ENCODE measurements around the gene LRRD1.
A peak's percentile ranks its signal among the peaks of the same experiment; 100 is the strongest.
"Not testable (repeated sequence)": the region's sequence is repeated elsewhere in the genome, so short reads cannot be mapped to it uniquely, and the experiment has no call there.

The LRRD1 gene

DNA sequence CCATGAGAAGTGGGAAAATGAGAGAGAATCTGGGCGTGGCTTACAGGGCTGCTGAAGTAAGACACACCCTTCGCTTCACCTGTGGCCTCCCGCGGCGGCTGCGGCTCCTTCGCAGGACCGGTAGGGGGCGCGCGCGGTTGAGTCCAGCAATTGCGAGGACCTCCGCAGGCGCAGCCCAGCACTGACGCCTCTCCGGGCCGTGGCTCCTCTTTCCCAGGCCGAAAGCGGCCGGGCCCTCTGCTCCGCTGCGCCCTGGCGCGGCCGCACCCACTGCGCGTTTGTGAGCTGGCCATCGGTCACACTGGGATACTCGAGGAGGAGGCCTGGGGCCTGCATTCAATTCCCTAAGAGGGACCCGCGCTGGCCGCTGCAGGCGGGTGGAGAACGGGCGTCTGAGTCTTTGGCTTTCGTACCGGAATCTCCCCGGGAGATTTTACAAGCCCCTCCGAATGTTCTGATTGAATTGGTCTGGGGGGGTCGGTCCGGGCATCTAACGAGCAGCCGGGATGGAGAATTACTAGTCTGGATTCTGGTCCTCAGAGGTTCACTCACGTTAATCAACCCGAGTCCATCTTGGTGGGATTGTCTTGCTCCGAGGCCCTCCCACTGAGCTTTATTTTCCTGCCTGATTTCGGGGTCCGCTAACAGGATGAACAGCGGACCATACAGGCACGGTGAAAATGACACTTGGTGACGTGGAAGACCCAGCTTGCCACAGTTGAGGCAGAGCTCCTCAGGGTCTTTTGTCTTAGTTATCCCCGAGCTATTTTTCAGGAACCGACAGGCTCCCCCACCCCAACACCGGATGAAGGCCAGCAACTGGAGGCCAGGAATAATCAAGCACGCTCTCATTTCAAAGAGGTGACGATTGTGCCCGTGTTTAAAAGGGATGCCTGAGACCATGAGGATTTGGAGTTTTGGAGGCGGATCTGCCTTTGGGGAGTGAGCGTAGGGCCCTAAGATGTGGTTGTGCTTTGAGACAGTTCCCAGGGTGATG is at the start of gene LRRD1:
LRRD1 (minus strand) TSS at position 215 of the 997 bp plus-strand sequence. CDS start 13,940 bp downstream, outside the sequence.
- ATAC-seq (peak; percentile 100), DNase-seq (peak; percentile 95)

DNA sequence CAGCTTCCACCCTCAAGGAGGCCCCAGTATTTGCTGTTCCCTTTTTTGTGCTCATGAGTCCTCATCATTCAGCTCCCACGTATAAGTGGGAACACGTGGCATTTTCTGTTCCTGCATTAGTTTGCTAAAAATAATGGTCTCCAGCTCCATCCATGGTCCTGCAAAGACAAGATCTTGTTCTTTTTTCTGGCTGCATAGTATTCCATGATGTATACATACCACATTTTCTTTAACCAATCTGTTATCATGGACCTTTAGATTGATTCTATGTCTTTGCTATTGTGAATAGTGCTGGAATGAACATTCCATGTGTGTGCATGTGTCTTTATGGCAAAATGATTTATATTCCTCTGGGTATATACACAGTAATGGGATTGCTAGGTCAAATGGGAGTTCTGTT is 49.8 kb upstream of the LRRD1 start:
- DNase-seq (no peak), ATAC-seq (no peak)

DNA sequence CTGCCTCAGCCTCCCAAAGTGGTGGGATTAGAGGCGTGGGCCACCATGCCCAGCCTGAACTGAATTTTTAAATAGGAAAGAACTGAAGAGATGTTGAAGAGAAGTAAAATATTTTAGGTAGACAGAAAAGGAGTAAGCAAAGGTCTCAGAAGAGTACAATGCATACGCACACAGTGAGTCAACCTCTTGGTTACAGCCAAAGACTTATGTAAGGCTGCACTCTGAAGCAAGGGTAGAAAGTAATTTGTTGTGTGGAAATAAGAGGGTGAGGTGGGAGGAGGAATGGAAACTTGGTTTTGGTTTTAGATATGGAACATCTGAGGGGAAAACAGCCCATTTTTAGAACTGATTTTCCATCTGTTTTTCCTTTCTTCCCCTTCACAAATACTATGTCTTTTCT is 49.2 kb upstream of the LRRD1 start:
- ATAC-seq (peak; percentile 92), DNase-seq (no peak)

DNA sequence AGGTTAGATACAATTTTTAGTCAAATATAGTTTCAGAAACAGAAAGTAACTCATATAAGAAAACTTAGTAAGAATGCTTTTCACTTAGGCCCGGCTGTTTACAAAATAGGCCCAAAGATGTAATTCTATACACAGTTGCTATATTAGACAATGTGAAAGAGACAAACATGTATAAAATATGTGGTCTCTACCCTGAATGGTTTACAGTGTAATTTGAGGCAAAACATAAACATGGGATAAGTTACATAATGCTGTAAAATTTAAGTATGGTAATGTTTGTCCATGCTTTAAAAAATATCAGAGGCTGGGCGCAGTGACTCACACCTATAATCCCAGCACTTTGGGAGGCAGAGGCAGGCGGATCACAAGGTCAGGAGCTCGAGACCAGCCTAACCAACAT is 48.0 kb upstream of the LRRD1 start:
- ATAC-seq: no peak
- DNase-seq: no peak

DNA sequence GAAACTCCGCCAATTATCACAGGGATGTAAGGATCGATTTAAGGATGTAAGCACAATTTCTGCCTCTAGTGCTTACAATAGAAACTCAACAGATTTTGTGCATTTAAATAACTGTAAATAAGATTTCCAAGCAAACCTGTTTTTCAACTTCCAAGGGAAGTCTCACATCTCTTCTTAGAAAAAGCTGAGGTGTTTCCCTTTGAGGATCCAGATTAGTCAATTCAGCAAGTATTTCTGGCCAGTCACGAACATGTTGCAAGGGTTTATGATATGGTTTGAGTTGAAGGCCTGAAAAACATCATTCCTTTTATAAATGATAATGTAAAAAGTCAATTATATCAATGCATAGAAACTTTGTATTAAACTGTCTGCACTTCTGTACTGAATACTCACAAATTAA is 42.8 kb upstream of the LRRD1 start:
- ATAC-seq: no peak

DNA sequence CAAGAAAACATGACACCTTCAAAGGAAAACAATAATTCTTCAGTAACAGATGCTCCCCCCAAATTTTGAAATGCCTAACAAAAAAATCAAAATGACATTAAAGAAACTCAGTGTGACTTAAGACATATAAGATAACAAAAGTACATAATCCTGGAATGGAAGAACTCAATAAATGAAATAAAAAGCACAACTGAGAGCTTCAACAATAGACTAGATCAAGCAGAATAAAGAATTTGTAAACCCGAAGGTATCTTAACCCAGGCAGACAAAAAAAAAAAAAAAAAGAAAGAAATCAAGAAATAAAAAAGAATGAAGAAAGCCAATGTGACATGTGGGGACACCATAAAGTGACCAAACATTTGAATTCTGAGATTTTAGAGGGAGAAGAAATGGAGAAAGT is 27.7 kb upstream of the LRRD1 start:
- no peak for DNase-seq

More for the DNA sequence above, 42.8 kb upstream of the LRRD1 start:
- no peak for DNase-seq

DNA sequence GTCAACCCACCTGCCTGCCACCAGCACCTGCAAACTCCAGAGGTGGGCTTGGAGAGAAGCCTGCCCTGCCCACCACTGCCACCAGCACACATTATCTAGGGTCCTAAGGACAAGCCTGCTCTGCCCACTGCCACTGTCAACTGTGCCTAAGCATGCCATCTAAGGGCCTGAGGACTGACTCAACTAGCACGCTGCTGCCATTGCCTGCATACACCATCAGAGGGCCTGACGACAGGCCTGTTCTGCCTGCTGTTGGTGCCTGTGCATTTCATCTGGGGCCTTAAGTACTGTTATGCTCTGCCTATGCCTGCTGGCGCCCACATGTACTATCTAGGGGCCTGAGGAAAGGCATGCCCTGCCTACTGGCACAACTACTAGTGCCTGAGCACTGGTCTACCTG is 27.0 kb upstream of the LRRD1 start:
- DNase-seq (no peak), ATAC-seq (no peak)

More for the DNA sequence above, 27.7 kb upstream of the LRRD1 start:
- no peak for ATAC-seq

DNA sequence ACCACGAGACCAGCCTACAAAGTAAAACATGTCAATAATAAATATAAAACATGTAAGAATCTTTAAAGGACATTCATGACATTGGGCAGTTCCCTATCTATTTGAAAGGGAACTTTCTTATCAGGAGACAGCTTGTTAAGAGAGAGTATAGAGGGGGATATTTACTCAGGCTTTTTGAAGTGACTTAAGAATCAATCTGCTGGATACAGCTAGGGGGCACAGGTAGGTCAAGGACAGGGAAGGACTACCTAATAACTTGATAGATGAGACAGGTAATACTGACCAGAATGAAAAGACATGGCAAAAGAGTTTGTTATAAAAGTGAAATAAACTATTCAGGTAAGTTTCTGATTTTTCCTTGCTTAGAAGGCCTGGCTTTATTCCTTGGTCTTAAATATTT is 21.8 kb upstream of the LRRD1 start:
- ATAC-seq (no peak), DNase-seq (no peak)

DNA sequence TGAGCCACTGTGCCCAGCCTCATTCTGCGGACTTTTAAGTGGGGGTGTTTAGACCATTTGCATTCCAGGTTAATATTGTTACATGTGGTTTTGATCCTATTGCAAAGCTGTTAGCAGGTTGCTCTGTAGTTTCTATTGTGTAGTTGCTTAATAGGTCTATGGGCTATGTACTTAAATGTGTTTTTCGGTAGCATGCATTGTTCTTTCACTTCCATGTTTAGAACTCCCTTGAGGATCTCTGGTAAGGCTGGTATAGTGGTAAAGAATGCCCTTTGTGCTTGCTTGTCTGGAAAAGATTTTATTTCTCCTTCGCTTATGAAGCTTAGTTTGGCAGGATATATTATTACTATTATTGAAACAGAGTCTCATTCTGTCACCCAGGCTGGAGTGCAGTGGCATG is 13.4 kb upstream of the LRRD1 start:
- DNase-seq (no peak), ATAC-seq (no peak)

DNA sequence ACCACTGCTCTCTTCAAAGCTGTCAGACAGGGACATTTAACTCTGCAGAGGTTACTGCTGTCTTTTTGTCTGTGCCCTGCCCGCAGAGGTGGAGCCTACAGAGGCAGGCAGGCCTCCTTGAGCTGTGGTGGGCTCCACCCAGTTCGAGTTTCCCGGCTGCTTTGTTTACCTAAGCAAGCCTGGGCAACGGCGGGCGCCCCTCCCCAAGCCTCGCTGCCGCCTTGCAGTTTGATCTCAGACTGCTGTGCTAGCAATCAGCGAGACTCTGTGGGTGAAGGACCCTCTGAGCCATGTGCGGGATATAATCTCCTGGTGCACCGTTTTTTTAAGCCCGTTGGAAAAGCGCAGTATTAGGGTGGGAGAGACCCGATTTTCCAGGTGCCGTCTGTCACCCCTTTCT is 10.3 kb upstream of the LRRD1 start:
- not testable (repeated sequence) for ATAC-seq, DNase-seq

DNA sequence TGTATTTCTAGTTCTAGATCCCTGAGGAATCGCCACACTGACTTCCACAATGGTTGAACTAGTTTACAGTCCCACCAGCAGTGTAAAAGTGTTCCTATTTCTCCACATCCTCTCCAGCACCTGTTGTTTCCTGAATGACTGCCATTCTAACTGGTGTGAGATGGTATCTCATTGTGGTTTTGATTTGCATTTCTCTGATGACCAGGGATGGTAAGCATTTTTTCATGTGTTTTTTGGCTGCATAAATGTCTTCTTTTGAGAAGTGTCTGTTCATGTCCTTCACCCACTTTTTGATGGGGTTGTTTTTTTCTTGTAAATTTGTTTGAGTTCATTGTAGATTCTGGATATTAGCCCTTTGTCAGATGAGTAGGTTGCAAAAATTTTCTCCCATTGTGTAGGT is 5.4 kb upstream of the LRRD1 start:
- ATAC-seq, DNase-seq: not testable (repeated sequence)

DNA sequence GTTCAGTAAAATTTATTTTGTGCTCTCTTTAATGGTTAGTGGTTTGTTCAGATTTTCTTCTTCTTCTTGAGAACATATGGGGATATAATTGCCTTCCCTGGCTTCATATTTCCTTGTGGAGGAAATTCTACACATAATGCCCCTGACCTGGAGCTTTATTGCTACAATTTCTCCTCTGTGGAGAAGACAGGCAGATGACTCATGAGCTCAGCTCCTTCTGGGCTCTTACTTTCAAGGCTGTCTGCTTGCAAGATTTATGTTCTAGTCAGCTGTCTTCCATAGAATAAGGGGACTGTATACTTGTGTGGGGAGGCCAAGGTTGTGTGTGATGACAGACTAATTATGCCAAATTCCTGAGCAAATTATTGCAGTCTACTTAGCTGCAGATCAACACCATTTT is 1.6 kb downstream of the LRRD1 start:
- no peak for ATAC-seq
- DNase-seq: no peak

DNA sequence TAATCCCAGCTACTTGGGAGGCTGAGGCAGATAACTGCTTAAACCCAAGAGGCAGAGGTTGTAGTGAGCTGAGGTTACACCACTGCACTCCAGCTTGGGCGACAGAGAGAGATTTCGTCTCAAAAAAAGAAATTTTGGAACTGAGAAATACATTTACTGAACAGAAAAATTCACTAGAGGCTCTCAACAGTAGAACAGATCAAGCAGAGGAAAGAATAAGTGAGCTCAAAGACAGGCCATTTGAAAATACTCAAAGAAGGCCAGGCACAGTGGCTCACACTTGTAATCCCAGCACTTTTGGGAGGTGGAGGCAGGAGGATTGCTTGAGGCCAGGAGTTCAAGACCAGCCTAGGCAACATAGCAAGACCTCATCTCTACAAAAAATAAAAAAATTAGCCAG is 9.4 kb downstream of the LRRD1 start:
- DNase-seq, ATAC-seq: not testable (repeated sequence)

DNA sequence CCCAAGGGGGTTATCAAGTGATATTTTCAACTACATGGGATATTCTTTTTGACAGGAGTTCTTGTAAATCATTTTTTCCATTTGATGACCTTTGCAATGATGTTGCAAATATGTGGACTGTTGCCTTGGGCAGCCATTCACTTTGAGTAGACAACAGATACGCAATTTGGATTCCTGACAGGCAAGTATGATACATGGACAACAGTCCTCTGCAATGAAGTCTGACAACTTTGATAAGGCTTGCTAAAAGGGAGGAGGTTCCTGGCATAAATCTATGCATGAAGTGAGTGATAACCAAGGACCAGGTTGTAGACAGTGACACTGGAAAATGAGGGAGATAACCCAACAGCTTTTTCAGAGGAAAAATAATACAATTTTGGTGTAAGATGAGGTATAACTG is 17.7 kb downstream of the LRRD1 start:
- no peak for DNase-seq
- no peak for ATAC-seq

DNA sequence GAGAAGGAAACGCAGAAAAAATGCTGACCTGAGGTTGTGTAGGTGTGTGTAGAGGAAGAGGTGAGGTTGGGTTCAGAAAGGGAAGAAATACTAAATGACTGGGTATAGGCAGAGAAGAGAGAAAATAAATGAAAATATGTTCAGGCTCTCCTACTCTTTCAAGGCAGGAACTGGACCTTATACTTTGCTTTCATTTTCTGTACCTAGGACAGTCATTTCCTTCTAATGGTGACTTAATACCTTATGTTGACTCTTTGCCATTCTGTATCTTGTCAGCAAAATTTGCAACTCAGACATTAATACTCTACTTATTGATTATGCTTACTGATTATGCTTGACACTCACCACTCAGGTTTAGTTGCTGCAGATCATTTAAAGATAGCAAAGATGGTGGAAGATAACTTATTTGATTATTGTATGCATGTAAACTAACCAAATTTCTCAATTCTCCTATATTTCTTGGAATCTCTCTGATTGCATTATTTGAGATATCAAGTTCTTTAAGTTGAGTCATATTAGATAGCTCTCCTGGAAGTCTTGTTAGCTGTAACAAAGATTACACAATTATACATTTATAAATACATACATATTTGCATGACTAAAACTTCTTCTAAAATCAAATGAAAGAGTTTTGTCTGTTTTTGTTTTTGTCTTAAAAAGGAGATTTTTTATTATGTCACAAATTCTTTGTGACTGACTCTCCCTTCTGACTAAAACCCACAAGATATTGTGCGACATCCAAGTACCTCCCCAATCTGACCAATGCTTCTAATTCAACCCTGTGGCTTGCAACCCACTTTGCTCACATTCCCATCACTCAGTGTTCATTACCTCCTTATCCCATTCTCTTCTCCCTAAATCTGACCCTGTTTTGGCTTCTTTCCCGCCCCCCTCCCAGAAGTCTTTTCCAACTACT is 20.0 kb downstream of the LRRD1 start:
- DNase-seq (no peak), ATAC-seq (no peak)

DNA sequence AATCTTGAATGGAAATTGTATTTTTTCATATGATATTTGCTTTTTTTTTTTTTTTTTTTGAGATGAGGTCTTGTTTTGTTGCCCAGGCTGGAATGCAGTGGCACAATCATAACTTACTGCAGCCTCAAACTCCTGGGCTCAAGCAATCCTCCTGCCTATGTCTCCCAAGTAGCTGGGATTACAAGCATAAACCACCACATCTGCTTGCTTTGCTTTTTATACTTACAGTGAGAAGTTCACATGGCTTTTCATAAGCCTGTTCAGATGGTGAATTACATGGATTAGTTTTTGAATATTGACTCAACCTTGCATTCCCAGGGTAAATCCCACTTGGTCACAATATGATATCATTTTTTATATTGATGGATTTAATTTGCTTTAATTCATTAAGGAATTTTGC is 22.0 kb downstream of the LRRD1 start:
- DNase-seq (no peak), ATAC-seq (no peak)

DNA sequence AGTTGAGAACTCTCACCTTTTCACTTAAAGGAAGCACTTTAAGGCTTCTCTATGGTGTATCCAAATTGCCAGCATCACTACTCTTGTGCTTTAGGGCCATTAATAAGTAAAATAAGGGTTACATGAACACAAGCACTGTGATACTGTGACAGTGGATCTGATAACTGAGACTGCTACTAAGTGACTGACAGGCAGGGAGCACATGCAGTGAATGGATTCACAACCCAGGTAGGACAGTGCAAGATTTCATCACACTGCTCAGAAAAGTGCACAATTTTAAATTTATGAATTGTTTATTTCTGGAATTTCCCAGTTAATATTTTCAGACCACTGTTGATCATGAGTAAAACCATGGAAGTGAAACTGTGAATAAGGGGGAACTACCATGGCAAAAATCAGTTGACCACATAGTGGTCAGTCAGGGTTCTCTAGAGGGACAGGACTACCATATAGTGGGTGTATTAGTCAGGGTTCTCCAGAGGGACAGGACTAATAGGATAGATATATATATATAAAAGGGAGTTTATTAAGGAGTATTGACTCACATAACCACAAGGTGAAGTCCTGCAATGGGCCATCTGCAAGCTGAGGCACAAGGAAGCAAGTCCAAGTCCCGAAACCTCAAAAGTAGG is 23.7 kb downstream of the LRRD1 start:
- ATAC-seq (no peak), DNase-seq (no peak)

DNA sequence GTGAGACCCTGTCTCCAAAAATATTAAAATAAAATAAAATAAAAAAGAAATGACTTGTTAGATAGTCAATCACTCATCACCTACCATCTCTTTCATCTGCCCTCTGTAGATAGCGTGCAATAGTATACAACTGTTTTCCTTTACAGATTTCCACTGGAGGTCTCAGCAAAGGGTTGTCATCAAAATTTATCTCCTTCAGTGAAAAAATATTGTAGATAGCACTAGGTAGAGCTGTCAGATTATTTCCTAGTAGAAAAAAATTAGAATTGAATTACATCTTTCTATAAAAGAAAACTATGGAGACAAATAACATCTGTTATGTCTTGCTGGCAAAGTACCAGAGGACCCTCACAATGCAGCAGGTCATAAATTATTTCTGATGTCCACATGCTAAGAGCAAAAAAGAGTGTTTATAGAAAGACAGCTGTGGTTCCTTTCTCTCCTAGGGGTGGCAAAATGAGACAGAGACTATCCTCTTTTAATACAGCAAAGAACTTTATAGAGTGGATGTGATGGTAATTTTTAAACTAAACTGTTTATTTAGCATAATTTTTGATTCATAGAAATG is 28.4 kb downstream of the LRRD1 start:
- DNase-seq (no peak), ATAC-seq (no peak)

DNA sequence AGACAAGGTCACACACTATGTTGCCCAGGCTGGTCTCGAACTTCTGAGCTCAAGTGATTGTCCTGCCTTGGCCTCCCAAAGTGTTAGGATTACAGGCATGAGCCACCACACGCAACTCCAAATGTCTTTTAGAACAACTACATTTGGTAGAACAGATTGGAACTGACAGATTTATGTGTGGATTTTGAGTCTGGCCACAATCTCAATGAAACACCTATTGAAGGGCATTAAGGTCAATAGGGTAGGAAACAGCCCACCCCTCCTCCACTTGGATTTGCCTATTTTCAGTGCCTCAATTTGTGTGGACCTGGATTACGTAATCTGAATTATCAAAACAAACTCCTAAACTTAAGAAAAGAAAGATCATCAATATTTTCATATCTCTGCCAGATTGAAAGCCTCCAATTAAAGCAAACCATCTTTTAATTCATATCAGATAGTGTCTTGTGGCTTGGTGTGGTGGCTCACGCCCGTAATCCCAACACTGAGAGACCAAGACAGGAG is 29.2 kb downstream of the LRRD1 start:
- DNase-seq (no peak), ATAC-seq (no peak)

DNA sequence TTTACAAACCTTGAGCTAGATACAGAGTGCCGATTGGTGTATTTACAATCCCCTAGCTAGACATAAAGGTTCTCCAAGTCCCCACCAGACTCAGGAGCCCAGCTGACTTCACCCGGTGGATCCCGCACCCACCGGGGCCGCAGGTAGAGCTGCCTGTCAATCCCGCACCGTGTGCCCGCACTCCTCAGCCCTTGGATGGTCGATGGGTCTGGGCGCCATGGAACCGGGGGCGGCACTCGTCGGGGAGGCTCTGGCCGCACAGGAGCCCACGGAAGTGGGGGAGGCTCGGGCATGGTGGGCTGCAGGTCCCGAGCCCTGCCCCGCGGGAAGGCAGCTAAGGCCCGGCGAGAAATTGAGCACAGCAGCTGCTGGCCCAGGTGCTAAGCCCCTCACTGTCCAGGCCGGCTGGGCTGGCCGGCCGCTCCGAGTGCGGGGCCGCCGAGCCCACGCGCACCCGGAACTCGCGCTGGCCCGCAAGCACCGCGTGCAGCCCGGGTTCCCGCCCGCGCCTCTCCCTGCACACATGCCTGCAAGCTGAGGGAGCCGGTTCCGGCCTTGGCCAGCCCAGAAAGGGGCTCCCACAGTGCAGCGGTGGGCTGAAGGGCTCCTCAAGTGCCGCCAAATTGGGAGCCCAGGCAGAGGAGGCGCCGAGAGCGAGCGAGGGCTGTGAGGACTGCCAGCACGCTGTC is 35.6 kb downstream of the LRRD1 start:
- ATAC-seq: not testable (repeated sequence)

DNA sequence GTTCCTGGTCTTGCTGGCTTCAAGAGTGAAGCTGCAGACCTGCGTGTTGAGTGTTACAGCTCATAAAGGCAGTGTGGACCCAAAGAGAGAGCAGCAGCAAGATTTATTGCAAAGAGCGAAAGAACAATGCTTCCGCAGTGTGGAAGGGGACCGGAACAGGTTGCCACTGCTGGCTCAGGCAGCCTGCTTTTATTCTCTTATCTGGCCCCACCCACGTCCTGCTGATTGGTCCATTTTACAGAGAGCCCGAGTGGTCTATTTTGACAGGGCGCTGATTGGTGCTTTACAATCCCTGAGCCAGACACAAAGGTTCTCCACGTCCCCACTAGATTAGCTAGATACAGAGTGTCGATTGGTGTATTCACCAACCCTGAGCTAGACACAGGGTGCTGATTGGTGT is 36.2 kb downstream of the LRRD1 start:
- not testable (repeated sequence) for ATAC-seq, DNase-seq

More for the DNA sequence above, 35.6 kb downstream of the LRRD1 start:
- not testable (repeated sequence) for DNase-seq
